BE2C (cell line): ENCODE results near the gene EFEMP1.

Experiments used
- DNase-seq: peaks from one replicate; pipeline ENCODE4 v3.0.0-alpha.2; 2020
- H3K27me3 ChIP-seq: fragments of 250-450 bp; sonication (Bioruptor Pico); 2 replicates; pipeline ENCODE4 v1.5.1; 2020; ENCODE audit warnings: mild to moderate bottlenecking
- H3K36me3 ChIP-seq: fragments of 250-450 bp; sonication (Bioruptor Pico); 2 replicates; pipeline ENCODE4 v1.5.1; 2020; ENCODE audit warnings: mild to moderate bottlenecking
- H3K4me1 ChIP-seq: fragments of 250-450 bp; sonication (Bioruptor Pico); 2 replicates; pipeline ENCODE4 v1.5.1; 2020
- H3K4me3 ChIP-seq: 2 replicates; pipeline ENCODE4 v1.5.1; 2011; ENCODE audit warnings: low read depth, low read length
- H3K9me3 ChIP-seq: fragments of 250-450 bp; sonication (Bioruptor Pico); 2 replicates; pipeline ENCODE4 v1.5.1; 2020
- CTCF ChIP-seq: IDR thresholded peaks from 2 replicates; pipeline ENCODE4 v1.5.1; 2012; ENCODE audit warnings: mild to moderate bottlenecking, low read depth, low read length

Gene EFEMP1

GRCh38 chr2:55883829-55884228 lies 39.8 kb downstream of the EFEMP1 start:
- no peaks in the 10 kb centered on the region for H3K36me3 ChIP-seq
- no peak for DNase-seq
- no peaks in the 10 kb centered on the region for H3K9me3 ChIP-seq
- no peaks in the 10 kb centered on the region for H3K27me3 ChIP-seq
- no peak for TF ChIP-seq CTCF
- no peak overlapping the region for H3K4me3 ChIP-seq
- no peaks in the 10 kb centered on the region for H3K4me1 ChIP-seq

- Histone ChIP-seq H3K4me1 (no peaks in the 10 kb centered on the region), H3K9me3 (no peaks in the 10 kb centered on the region), H3K27me3 (no peaks in the 10 kb centered on the region), H3K4me3 (no peak overlapping the region), H3K36me3 (no peaks in the 10 kb centered on the region)
- TF ChIP-seq CTCF: no peak
- DNase-seq: no peak
Measured at GRCh38 chr2:55883357-55883756, 40.2 kb downstream of the EFEMP1 start.

- TF ChIP-seq CTCF: no peak
- H3K9me3 ChIP-seq: no peaks in the 10 kb centered on the region
- H3K4me1 ChIP-seq: no peaks in the 10 kb centered on the region
- no peaks in the 10 kb centered on the region for H3K27me3 ChIP-seq
- H3K36me3 ChIP-seq: no peaks in the 10 kb centered on the region
- no peak for DNase-seq
- H3K4me3 ChIP-seq: no peak overlapping the region
Measured at GRCh38 chr2:55882954-55883353, 40.6 kb downstream of the EFEMP1 start.

GRCh38 chr2:55880416-55881143 lies 43.0 kb downstream of the EFEMP1 start:
- H3K36me3 ChIP-seq: no peaks in the 10 kb centered on the region
- TF ChIP-seq CTCF: no peak
- H3K9me3 ChIP-seq: no peaks in the 10 kb centered on the region
- no peaks in the 10 kb centered on the region for H3K4me1 ChIP-seq
- no peak for DNase-seq
- no peak overlapping the region for H3K4me3 ChIP-seq
- no peaks in the 10 kb centered on the region for H3K27me3 ChIP-seq

GRCh38 chr2:55879976-55880375 lies 43.6 kb downstream of the EFEMP1 start:
- TF ChIP-seq CTCF: no peak
- H3K27me3 ChIP-seq: no peaks in the 10 kb centered on the region
- no peak overlapping the region for H3K4me3 ChIP-seq
- H3K36me3 ChIP-seq: no peaks in the 10 kb centered on the region
- DNase-seq: no peak
- no peaks in the 10 kb centered on the region for H3K4me1 ChIP-seq
- no peaks in the 10 kb centered on the region for H3K9me3 ChIP-seq

GRCh38 chr2:55877087-55877436 lies 46.5 kb downstream of the EFEMP1 start:
- no peaks in the 10 kb centered on the region for H3K9me3 ChIP-seq

More at GRCh38 chr2:55877087-55877436, 46.5 kb downstream of the EFEMP1 start:
- no peak overlapping the region for H3K4me3 ChIP-seq
- no peak for DNase-seq
- no peaks in the 10 kb centered on the region for H3K27me3 ChIP-seq
- TF ChIP-seq CTCF: no peak
- H3K36me3 ChIP-seq: no peaks in the 10 kb centered on the region
- H3K4me1 ChIP-seq: no peaks in the 10 kb centered on the region
